SK-N-SH (cell line): ENCODE data around the gene ANGPTL8.

ENCODE experiments used
- EP300 ChIP-seq, 2 experiments: IDR thresholded peaks; 2 replicates each; pipeline versions ENCODE4 v1.4.0 to v1.6.1; 2012; ENCODE audit warnings: borderline replicate concordance in 1 of 2, low read depth in 1 of 2, low read length in 1 of 2
- EZH2phosphoT487 ChIP-seq: fragments of 200-600 bp; sonication (generic); IDR thresholded peaks from 2 replicates; pipeline ENCODE4 v1.6.1; 2017; ENCODE audit warnings: low read depth, mixed run types, mild to moderate bottlenecking, antibody characterized with exemption, moderate library complexity, borderline replicate concordance
- GATA2 ChIP-seq: sonication (generic); formaldehyde crosslinking; IDR thresholded peaks from 2 replicates; pipeline ENCODE4 v1.5.0; 2020; ENCODE audit warnings: mild to moderate bottlenecking, missing genetic modification reagents
- JUND ChIP-seq: IDR thresholded peaks from 2 replicates; pipeline ENCODE4 v1.4.0; 2012
- MXI1 ChIP-seq: IDR thresholded peaks from 2 replicates; pipeline ENCODE4 v1.6.1; 2012; ENCODE audit warnings: mild to moderate bottlenecking, low read depth, low read length, improper control_type of control experiment
- NRF1 ChIP-seq: IDR thresholded peaks from 2 replicates; pipeline ENCODE4 v1.6.1; 2012; ENCODE audit warnings: low read depth, mild to moderate bottlenecking, low read length
- POLR2AphosphoS5 ChIP-seq: IDR thresholded peaks from 2 replicates; pipeline ENCODE4 v1.6.1; 2012; ENCODE audit warnings: low read depth, low read length
- RAD21 ChIP-seq: IDR thresholded peaks from 2 replicates; pipeline ENCODE4 v1.6.1; 2012; ENCODE audit warnings: mild to moderate bottlenecking, low read length
- SIN3A ChIP-seq: IDR thresholded peaks from 2 replicates; pipeline ENCODE4 v1.6.1; 2012; ENCODE audit warnings: low read depth, mild to moderate bottlenecking, low read length, moderate library complexity, borderline replicate concordance
- TAF1 ChIP-seq: IDR thresholded peaks from 2 replicates; pipeline ENCODE4 v1.6.1; 2012; ENCODE audit warnings: low read depth, mild to moderate bottlenecking, low read length, moderate library complexity, borderline replicate concordance
- TF ChIP-seq, protein P1 (sequence below): fragments of 200-600 bp; sonication (generic); IDR thresholded peaks from 2 replicates; pipeline ENCODE4 v1.6.1; 2017; ENCODE audit warnings: antibody characterized with exemption, mild to moderate bottlenecking, moderate library complexity
- TF ChIP-seq, protein P2 (sequence below): IDR thresholded peaks from 2 replicates; pipeline ENCODE4 v1.4.0; 2012; ENCODE audit warnings: low read depth
- TF ChIP-seq, protein P3 (sequence below): fragments of 150-350 bp; IDR thresholded peaks from 2 replicates; pipeline ENCODE4 v1.6.1; 2017; ENCODE audit warnings: antibody characterized with exemption, low read length, low read depth, borderline replicate concordance
- TF ChIP-seq, protein P4 (sequence below): fragments of 150-350 bp; IDR thresholded peaks from 2 replicates; pipeline ENCODE4 v1.6.1; 2016; ENCODE audit warnings: mild to moderate bottlenecking, low read depth, low read length

DNA sequence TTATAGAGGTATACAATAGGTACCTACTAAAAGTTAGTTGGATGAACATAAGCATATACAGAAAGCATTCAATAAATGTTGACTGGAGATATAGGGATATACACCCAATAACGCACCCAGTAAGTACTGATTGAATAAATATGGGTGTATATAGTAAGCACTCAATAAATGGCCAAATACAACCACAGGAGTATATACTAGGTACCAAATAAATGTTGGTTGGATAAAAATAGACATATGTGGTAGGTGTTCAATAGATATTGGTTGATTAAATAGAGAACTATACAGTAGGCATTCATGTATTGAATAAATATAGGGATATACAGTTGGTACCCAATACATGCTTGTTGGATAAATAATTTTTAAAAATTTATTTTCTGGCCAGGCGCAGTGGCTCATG, 9.4 kb downstream of the ANGPTL8 start:
- TF ChIP-seq, protein P1, sequence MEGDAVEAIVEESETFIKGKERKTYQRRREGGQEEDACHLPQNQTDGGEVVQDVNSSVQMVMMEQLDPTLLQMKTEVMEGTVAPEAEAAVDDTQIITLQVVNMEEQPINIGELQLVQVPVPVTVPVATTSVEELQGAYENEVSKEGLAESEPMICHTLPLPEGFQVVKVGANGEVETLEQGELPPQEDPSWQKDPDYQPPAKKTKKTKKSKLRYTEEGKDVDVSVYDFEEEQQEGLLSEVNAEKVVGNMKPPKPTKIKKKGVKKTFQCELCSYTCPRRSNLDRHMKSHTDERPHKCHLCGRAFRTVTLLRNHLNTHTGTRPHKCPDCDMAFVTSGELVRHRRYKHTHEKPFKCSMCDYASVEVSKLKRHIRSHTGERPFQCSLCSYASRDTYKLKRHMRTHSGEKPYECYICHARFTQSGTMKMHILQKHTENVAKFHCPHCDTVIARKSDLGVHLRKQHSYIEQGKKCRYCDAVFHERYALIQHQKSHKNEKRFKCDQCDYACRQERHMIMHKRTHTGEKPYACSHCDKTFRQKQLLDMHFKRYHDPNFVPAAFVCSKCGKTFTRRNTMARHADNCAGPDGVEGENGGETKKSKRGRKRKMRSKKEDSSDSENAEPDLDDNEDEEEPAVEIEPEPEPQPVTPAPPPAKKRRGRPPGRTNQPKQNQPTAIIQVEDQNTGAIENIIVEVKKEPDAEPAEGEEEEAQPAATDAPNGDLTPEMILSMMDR: no peak
- TF ChIP-seq, protein P2, sequence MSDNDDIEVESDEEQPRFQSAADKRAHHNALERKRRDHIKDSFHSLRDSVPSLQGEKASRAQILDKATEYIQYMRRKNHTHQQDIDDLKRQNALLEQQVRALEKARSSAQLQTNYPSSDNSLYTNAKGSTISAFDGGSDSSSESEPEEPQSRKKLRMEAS: no peak
- TF ChIP-seq, protein P3, sequence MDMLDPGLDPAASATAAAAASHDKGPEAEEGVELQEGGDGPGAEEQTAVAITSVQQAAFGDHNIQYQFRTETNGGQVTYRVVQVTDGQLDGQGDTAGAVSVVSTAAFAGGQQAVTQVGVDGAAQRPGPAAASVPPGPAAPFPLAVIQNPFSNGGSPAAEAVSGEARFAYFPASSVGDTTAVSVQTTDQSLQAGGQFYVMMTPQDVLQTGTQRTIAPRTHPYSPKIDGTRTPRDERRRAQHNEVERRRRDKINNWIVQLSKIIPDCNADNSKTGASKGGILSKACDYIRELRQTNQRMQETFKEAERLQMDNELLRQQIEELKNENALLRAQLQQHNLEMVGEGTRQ: no peak
- TF ChIP-seq RAD21 (no peak), NRF1 (no peak), POLR2AphosphoS5 (no peak), TAF1 (no peak), JUND (no peak), EP300 (IDR thresholded peaks at IDR 0.05; ENCODE audit: borderline replicate concordance in 1 of 2, low read depth in 1 of 2, low read length in 1 of 2) (no peak), EZH2phosphoT487 (no peak), SIN3A (no peak), MXI1 (no peak), GATA2 (no peak)
- TF ChIP-seq, protein P4, sequence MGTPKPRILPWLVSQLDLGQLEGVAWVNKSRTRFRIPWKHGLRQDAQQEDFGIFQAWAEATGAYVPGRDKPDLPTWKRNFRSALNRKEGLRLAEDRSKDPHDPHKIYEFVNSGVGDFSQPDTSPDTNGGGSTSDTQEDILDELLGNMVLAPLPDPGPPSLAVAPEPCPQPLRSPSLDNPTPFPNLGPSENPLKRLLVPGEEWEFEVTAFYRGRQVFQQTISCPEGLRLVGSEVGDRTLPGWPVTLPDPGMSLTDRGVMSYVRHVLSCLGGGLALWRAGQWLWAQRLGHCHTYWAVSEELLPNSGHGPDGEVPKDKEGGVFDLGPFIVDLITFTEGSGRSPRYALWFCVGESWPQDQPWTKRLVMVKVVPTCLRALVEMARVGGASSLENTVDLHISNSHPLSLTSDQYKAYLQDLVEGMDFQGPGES: no peak
